Glomerular visceral epithelial cell (primary cell): ENCODE results near the gene OAT.

Source experiments
- DNase-seq: peaks from one replicate; pipeline ENCODE4 v3.0.0-alpha.2; 2016; ENCODE audit errors: extremely low spot score

OAT gene

DNA sequence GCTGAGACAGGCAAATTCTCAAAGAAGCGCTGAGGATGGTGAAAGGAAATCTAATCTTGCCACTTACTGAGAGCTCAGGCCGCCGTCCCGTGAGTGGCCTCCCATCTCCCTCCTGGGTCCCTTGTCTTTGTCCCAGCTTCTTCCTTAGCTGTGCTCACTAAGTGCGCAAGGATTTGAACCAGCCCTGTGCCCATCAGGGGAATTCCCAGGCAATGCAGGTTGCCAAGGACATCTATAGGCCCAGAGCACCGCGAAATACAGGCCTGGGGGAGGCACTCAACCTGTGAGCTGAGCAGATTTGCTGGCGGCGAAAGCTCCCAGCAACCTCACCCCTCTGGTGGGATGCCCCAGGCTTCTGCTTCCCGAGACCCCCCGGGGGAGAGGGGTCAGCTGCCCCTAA is 64.8 kb downstream of the OAT start:
- no peak for DNase-seq

DNA sequence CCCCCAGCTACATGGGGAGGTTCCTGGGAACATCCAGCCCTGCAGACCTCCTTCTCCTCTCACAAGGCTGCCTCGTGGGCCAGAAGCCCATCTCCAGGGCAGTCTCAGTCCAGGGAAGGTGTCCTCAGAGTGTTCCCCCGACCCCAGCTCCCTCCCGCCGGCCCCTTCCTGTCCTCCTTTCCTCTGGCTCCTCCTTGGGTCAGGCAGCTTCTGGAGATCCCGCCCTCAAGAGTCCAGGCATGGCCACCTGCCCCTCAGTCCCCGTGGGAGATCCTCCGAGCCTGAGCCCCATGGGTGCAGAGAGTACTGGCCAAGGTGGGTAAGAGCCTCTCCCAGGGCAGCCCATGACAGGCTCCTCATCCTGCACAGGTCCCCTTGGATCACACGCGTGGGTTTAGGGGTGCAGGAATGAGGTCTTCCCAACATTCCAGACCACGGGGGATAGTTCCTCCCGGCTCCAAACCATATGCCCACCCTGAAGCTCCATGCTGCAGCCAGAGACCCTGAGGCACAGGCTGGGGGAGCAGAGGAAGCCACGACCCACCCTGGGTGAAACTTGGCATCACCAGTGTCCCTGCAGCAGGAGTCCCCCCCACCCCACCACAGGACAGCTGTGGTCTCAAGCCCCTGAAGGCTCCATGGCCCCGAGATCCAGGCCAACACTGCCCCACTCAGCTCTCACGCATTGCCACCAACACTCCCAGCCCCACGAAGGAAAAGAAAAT is 65.5 kb downstream of the OAT start:
- no peak for DNase-seq

DNA sequence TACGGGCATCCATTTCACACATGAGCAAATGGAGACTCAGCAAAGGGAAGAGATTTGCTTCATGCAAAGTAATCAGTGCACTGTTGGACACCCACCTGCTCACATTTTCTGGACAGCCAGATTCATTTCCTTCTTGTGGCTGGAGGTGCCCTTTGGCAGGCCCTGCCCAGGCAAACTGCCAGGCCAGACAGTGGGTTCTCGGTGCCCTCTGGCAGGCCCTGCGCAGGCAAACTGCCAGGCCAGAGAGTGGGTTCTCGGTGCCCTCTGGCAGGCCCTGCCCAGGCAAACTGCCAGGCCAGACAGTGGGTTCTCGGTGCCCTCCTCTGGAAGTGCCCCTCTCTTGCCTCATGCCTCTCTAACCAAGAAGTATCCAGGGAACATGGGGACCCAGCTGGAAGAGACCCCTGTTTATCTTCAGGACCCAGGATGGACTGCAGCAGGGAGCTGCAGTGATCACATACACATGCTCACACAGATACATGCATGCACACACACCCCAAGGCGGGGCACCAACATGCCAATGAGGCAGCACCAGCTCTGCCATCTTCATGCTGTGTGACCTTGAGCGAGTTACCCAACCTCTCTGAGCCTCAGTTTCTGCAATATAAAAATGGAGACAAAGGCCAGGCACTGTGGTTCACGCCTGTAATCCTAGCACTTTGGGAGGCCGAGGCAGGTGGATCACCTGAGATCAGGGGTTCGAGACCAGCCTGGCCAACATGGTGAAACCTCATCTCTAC is 67.1 kb downstream of the OAT start:
- no peak for DNase-seq

DNA sequence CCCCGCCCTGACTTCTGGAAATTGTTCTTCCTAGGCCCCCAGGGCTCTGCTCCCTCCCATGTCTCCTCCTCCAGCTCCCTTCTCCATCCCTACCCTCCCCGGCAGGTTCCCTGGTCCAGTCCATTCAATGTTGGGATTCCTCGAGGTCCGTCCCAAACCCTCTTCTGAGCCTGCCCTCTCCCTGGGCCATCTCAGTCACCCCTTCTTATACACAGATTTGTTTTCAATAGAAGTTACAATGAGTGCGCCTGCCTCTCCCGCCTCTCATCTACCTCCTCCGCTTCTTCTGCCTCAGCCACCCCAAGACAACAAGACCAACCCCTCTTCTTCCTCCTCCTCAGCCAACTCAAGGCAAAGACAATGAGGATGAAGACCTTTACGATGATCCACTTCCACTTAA is 67.9 kb downstream of the OAT start:
- DNase-seq: no peak

DNA sequence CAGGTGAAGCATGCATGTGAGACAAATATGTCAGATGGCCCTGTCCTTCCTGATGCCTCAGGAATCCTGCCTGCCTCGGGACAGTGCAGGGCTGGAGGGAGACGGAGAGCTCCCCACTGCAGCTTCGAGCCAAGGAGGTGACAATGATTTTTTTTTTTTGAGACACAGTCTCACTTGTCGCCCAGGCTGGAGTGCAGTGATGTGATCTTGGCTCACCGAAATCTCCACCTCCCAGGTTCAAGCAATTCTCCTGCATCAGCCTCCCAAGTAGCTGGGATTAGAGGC is 68.8 kb downstream of the OAT start:
- no peak for DNase-seq

DNA sequence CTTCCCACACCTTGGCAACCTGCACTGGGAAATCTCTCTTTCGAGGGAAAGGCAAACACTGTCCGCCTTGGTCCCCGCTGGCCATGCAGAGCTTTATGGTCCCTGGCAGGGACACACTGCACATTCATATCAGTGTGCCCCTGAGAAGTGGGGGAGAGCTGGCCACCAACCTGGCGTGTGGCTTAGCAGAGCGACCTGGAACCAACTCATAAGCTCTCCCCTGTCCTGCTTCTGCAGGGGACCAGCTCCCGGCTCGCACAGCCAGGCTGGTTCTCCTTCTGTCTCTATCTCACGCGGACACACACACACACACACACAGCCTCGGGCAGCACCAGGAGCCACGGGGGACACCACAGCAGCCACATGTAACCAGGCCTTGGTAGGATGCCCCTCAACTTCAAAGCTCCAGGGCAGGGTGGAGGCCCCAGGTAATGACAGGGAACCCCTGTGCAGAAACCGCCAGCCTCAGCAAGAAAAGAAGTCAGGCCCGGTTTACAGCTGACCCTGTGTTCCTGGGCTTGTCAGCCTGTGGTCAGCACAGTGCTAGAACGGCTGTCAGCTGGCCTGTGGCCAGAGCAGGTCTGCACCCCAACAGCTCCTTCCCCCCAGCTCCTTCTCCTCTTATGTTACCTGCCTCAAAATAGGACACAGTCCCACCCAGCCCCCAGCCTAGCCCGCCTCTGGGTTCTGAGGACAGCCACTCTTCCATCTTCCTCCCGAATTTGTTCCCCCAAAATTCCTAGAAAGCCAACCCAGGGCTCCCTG is 69.3 kb downstream of the OAT start:
- DNase-seq: no peak

DNA sequence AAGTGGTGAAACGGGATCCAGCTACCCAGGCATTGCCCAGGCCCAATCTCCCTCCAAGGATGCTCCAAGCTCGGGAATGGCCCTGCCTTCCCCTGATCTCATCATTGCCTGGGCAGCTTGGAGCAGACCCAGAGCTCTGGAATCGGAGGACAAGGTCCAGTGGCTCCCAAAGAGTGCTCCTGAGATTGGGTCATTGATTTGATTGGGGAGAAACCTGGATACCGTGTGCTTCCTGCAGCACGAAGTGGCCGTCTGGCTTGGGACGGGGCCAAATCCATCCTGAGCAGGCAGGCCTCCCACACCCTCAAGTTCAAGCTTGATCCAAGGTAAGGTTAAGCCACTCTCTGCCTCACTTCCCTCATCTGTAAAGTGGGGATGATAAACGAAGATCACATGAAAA is 69.9 kb downstream of the OAT start:
- no peak for DNase-seq

DNA sequence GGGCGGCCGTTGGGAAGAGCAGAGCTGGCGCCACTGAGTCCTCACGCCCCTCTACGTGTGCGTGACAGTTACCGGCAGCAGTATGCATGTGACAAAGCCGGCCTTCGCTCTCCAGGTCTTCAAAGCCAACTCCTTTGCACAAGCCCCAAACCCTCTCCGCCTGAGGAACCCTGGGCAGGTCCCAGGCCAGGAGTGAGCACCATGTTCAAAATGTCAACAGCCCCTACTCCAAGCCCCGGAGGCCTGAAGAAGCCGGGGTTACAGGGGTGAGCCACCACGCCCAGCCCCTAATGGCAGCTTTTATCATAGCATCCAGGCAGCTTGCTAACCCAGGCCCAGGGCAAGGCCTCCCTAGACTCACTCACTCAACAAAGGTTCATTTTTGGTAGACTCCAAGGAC is 70.8 kb downstream of the OAT start:
- DNase-seq: no peak
